RCC 7860 (cell line): ENCODE data around the gene KLF5.
"Not testable (repeated sequence)": the region's sequence is repeated elsewhere in the genome, so short reads cannot be mapped to it uniquely, and the experiment has no call there.

Experiments used
- DNase-seq: peaks from one replicate; pipeline ENCODE4 v3.0.0-alpha.2; 2015; ENCODE audit warnings: low spot score
- FAIRE-seq: peaks from 2 replicates; lab custom pipeline; 2012; peaks lifted over from hg19 to GRCh38; lab: Jason Lieb, UNC

The KLF5 gene

GRCh38 chr13:73082895-73083294 is 24.1 kb downstream of the KLF5 start:
- no peak for DNase-seq

DNA sequence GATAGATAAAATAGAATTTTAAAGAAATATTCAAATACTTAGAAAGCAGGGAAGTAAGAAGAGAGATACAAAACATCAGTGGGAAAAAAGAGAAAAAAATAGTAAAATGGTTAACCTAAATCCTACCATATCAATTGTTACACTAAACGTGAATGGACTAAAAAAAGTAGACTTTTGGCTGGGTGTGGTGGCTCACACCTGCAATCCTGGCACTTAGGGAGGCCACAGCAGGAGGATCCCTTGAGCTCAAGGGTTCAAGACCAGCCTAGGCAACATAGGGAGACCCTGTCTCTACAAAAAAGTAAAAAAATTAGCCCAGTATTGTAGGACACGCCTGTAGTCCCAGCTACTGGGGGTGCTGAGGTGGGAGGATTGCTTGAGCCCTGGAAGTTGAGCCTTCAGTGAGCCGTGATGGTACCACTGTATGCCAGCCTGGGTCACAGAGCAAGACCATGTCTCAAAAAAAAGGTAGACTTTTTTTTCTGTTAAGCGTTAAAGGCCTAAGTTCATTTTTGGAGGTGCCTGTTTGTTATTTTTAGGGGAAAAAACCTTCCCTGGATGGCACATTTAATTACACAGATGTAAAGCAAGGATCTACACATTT is 29.6 kb downstream of the KLF5 start:
- FAIRE-seq (no peak), DNase-seq (no peak)

More at GRCh38 chr13:73082895-73083294, 24.1 kb downstream of the KLF5 start:
- FAIRE-seq = no peak

- DNase-seq = no peak
- FAIRE-seq = no peak
Measured at GRCh38 chr13:73089213-73089612, 30.4 kb downstream of the KLF5 start.

- DNase-seq (peak; percentile 78), FAIRE-seq (peak; percentile 84)
Measured at GRCh38 chr13:73090116-73090822, 31.5 kb downstream of the KLF5 start.

DNA sequence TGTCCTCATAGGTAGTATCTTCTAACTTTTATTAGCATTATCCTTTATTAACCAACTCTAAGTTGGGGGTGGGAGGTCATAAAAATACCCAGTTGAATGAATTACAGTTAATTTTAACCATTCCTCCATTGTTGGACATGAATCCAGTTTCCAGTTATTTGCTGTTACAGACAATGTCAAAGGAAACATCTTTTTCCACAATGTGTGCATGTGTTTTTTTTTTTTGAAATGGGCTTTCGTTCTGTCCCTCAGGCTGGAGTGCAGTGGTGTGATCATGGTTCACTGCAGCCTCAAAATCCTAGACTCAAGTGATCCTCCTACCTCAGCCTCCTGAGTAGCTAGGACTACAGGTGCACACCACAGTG is 32.0 kb downstream of the KLF5 start:
- FAIRE-seq (no peak), DNase-seq (no peak)

DNA sequence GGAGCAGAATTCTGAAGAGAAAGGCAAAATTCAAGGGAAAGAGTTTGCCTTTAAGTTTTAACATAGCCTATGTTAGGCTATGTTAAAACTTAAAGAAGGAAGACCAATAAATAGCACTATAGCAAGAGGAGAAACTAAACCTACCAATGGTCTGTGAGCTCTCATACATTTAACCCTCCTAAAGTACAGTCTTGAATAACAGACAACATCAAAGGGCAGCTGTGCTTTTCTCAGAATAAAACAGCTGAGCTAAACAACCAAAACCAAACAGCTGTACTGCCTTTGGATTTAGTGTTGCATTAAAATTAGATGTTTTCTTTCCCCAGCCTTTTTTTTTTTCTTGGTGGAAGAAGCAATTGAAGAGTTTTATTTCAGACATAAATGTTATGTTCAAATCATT is 34.0 kb downstream of the KLF5 start:
- FAIRE-seq (no peak), DNase-seq (no peak)

DNA sequence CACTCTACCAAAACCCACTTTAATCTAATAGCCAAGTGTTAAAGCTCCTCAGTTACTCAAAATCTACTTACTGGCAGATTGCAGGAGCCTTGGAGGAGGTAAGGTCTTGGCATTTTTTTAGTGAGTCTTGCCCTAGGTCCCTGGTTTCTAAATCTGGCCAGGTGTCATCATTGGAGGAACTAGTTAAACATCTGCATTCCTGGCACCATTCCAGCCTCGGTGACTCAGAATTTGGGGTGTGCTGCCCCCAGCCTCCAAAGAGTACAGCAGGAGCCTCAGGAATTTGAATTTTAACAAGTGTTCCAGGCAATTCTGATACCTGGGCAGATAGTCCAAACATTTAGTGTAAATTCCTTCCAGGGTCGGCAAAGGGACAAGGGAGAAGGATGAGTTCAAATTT is 37.4 kb downstream of the KLF5 start:
- DNase-seq (no peak), FAIRE-seq (no peak)

DNA sequence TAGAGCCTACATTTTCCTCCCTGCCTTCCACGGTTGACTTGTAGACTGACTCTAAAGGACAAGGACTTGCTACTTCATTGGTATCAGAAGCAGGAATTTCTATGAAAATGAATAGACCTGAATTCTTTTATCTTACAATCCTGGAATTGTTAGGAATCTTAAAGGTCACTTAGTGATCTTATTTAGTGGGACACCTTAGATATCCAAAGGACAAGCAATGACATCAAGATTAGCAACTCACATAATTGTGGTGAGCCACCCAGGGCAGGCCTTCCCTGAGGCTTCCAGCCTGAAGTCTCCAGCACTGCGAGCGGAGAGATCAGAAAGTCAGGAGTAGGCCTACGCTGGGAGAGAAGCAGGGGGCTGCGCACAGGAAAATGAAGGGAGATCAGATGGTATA is 37.8 kb downstream of the KLF5 start:
- no peak for DNase-seq
- FAIRE-seq = no peak

DNA sequence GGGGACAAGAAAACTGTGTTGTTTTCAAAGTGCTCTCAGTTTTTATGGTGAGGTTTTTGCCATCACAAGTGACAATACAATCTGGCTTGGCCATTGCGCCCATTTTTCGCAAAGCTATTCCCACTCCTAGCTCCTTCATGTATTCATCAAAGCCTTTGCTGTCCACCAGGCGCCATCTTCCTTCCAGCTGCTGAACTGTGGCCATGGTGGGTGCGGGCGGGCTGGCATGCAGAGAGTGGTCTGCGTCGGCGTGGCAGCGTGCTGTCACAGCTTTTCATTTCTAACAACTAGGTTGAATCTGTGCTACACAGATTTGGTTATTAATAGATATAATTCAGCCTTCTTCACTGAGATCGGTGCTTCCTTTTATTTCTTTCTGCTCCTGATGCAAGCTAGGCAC is 42.0 kb downstream of the KLF5 start:
- DNase-seq, FAIRE-seq: not testable (repeated sequence)

DNA sequence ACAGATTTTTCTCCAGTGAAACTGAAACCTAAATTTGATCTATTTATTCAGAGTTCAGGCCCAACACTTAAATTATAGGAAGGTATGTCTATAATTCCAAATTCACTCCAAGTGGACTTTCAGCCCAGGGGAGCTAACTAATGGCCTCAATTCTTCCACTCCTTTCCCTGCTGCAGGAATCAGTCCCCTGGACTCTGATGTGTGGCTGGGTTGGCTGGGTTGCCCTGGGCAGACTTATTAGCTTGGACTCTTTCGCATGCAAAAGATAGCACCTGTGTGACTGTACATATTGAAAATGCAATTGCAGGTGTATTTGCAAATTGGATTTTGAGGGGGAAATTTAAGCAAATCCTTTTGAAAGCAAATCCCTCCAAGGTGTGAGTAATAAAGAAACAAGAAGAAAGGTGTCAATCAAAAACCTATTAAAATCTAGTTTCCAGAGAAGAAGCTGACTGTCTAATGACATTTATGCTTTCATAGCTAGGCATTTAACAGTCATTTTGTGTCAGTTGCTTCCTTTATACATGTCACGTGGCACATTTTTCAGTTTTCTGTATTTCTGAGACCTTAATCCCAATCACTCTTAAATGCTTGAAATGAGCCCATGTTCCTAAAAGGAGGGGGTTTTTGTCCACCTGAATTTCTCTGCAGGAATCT is 42.7 kb downstream of the KLF5 start:
- FAIRE-seq (no peak), DNase-seq (no peak)

DNA sequence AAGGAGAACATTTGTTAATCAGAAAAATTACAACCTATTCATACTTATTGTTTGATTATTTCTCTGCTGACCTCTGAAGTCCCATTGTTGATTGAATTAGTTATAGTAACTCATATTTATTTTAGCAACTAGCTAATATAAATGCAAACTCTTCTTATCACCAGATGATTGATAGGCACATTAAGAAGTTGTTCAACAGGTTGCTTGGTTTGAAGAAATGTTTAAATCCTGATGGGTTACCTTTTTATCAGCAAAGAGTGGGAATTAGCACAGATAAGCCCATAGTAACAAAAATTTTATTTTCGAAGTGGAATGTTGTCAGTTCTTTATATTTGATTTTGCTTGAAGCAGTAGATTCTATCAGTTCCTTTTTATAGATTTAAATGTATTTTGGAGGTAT is 44.4 kb downstream of the KLF5 start:
- no peak for DNase-seq
- no peak for FAIRE-seq

DNA sequence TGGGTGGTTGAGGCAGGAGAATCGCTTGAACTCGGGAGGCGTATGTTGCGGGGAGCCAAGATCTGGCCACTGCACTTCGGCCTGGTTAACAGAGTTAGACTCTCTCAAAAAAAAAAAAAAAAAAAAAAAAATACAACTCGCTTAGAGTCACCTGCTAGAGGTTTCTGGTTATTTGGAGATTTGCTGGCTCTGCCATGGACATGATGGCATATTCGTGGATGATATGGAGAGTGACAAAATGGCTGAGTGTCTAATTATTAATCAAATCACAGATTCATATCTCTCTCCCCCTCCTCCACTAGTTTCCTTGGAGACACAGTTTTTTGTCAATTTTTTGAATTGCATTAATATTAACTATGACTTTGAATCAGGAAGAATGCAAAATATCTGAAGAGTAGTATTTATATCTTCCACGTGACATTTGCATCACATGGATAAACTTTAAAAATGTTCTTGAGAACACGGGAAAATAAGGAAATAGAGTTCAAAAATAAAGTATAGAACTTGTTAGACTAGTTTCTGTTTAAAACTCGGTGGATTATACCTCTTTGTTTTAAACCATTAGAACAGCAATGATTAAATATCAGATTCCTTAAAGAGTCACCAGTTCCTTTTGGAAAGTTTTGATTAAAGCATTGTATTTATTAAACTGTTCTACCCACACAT is 47.8 kb downstream of the KLF5 start:
- DNase-seq = no peak
- FAIRE-seq = no peak

GRCh38 chr13:73107481-73107880 is 48.7 kb downstream of the KLF5 start:
- FAIRE-seq (no peak), DNase-seq (no peak)

GRCh38 chr13:73107970-73108369 is 49.2 kb downstream of the KLF5 start:
- DNase-seq (no peak), FAIRE-seq (no peak)

- DNase-seq (no peak), FAIRE-seq (no peak)
Measured at GRCh38 chr13:73109288-73109899, 50.6 kb downstream of the KLF5 start.

DNA sequence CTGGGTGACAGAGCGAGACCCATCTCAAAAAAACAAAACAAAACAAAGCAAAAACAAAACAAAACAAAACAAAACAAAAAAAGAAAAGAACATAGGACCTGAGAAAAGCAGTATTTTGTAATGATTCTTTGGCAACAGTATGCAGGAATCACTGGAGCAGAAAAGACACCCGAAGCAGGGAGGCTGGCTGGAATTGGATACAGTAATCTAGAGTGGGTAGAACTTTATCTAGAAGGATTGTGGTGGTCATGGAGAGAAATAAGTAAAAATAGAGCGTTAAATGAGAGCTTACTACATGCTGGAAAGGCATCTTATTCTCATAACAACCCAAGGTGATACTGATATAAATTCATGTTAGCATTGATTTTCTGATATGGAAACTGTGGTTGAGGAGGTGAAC is 51.2 kb downstream of the KLF5 start:
- FAIRE-seq (no peak), DNase-seq (no peak)

DNA sequence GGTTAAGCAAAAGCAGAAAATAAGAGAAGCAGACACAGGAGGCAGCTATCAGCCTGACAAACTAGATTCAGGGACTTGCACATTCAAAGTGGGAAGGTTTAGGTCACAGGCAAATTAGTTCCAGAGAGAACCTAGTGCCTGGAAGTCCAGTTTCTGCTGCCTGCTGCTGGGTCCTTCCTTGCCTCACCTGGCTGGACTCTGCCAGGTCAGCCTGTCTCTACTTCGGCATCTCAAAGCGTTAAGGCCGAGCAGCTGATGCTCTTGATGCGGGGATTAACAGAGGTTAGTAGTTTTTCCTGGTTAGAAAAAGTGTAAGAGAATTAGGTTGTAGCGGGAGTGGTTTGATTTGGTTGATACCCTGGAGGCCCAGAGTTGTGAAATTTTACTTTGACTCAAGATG is 52.0 kb downstream of the KLF5 start:
- FAIRE-seq (no peak), DNase-seq (no peak)

DNA sequence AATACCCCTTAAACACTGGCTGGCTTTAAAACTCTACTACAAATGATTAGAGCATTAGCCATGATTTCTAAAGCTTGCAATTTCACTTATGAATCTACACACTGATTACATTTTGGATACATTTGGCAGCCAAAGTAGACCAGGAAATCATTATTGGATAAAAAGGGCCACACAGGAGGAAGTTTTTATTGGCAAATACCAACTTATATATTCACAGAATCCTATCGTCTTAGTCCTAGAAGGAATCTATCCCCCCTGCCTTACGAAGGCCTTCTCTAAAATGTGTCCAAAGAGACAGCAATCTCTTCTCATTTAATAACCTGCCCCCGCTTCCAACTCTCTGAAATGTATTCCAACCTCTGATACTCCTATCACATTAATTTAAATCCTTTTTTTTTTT is 52.5 kb downstream of the KLF5 start:
- FAIRE-seq (no peak), DNase-seq (no peak)

DNA sequence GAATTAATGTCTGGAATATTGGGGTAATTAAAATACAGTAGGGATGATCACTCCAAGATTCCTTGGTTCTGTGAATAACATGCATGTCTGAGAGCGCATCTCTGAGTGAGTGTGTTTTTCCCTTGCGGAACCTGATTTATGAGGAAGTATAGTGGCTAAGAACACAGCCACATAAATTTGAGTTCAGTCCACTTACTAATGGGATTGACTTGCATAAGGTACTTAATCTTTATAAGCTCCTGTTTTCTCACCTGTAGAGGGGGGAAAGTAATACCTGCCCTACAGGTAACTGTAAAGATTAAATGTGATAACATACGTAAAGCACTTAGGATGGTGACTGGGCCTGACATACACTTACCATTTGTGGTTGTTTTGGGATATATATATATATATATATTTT is 60.8 kb downstream of the KLF5 start:
- FAIRE-seq = no peak

More for the DNA sequence above, 60.8 kb downstream of the KLF5 start:
- DNase-seq = no peak
